Raji (cell line): Measurements from ENCODE around the gene CD3G.

Experiments
- POLR2A ChIP-seq: IDR thresholded peaks from 2 replicates; pipeline ENCODE4 v1.6.1; 2011; ENCODE audit warnings: low read depth, low read length, control low read depth; ENCODE audit not compliant: insufficient read depth

The CD3G gene

GRCh38 chr11:118349475-118349874, 5.3 kb downstream of the CD3G start:
- TF ChIP-seq POLR2A: no peak

- TF ChIP-seq POLR2A: no peak
These were observed 9.1 kb downstream of the CD3G start for GRCh38 chr11:118353084-118353710.

GRCh38 chr11:118358071-118358470, 13.9 kb downstream of the CD3G start:
- TF ChIP-seq POLR2A: no peak

GRCh38 chr11:118359295-118359958, 15.3 kb downstream of the CD3G start, which contains the start of gene UBE4A:
Gene UBE4A, plus strand, starts transcription at chr11:118359600. Its CDS starts 5,481 bp downstream, at chr11:118365081.
- TF ChIP-seq POLR2A: peak; percentile 98

- TF ChIP-seq POLR2A: no peak
These were observed 20.9 kb downstream of the CD3G start for GRCh38 chr11:118364956-118365615.

DNA sequence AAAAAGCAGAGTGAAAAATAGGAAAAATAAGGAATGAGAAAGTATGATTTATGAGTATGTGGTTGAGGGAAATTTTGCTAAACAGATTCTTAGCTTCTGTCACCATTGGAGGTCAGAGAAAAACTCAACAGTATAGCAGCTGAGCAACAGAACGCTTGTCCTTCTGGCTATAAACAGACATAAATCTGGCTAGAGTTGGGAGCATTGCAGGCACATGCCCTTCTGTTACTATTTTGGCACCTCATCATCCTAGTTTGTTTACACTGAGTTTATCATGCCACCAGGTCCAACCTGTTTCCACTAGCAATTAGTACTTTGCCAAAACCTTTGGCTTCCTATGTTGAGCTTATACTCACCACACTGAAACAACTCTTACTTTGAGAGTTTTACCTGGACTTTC, 22.1 kb downstream of the CD3G start:
- TF ChIP-seq POLR2A: no peak

GRCh38 chr11:118370774-118371173, 26.6 kb downstream of the CD3G start:
- TF ChIP-seq POLR2A: no peak

DNA sequence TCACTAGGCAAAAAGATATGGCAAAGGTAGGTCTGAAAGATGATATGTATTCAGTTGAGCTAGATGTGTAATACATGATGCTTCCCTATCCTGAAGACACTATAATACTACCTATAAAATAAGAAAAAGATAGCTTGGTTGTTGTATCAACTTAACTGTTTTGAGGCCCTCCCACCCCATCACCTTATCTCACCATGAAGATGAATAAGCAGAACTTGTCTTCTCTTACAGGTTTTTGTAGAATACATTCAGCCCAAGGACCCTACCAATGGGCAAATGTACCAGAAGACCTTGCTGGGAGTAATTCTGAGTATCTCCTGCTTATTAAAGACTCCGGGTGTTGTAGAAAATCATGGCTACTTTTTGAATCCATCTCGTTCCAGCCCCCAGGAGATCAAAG, 29.1 kb downstream of the CD3G start:
- TF ChIP-seq POLR2A: no peak

DNA sequence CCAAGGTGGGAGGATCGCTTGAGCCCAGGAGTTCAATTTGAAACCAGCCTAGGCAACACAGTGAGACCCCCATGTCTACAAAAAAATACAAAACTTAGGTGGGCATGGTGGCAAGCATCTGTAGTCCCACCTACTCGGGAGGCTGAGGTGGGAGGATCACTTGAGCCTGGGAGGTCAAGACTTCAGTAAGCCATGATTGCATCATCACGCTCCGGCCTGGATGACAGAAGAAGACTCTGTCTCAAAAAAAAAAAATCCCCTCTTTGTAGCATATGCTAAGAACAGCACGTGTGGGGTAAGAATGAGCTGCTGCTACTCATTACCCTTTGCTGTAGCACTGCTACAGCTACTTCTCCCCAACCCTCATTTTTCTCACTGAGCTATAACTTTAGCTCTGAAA, 29.7 kb downstream of the CD3G start:
- TF ChIP-seq POLR2A: no peak

DNA sequence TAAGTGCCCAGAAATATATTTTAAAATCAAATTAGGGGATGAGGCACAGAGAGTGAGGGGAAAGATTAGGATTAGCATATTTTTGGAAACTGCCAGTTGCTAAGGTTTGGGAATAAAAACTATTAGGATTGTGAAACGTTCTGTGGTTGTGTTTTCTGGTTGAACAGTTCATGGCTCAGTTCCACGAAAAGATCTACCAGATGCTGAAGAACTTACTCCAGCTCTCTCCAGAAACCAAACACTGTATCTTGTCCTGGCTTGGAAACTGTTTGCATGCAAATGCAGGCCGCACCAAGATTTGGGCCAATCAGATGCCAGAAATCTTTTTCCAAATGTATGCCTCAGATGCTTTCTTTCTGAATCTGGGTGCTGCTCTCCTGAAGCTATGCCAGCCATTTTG, 30.6 kb downstream of the CD3G start:
- no peak for TF ChIP-seq POLR2A

GRCh38 chr11:118375978-118376377, 31.8 kb downstream of the CD3G start:
- TF ChIP-seq POLR2A: no peak

- no peak for TF ChIP-seq POLR2A
These were observed 35.4 kb downstream of the CD3G start for GRCh38 chr11:118379497-118379896.

- no peak for TF ChIP-seq POLR2A
These were observed 36.4 kb downstream of the CD3G start for GRCh38 chr11:118380571-118380970.

DNA sequence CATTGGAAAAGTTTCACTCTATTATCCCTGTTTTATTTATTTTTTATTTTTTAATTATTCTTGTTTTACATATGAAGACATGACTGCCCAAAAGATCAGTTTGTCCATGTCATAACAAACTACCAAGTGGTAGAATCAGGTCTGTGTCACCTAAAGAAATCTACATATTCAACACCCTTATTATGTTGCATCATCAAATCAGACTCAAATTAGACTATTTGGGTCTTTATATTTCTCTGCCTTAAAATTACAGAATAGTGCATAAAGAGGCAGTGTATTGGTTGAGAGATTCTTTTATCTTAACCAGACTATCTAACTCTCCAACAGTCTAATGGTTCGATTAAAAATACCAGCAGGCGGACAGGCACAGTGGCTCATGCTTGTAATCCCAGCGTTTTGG, 38.8 kb downstream of the CD3G start:
- no peak for TF ChIP-seq POLR2A

- TF ChIP-seq POLR2A: no peak
These were observed 39.5 kb downstream of the CD3G start for GRCh38 chr11:118383657-118384056.

GRCh38 chr11:118396097-118396501, 52.0 kb downstream of the CD3G start:
- no peak for TF ChIP-seq POLR2A
